GM18951 (cell line): ENCODE data around the gene BAIAP2.
"Not testable (repeated sequence)": the region's sequence is repeated elsewhere in the genome, so short reads cannot be mapped to it uniquely, and the experiment has no call there.

Experiments used
- POLR2A ChIP-seq: IDR thresholded peaks from 4 replicates; pipeline ENCODE4 v1.6.1; 2011; ENCODE audit warnings: mild to moderate bottlenecking; ENCODE audit not compliant: insufficient read length, insufficient read depth; ENCODE audit errors: extremely low read depth
- in situ Hi-C: fragments of 300-500 bp; cut with MboI; formaldehyde crosslinking; loops from one replicate; pipeline ENCODE4 v1.12.0; 2022; ENCODE audit warnings: low sequenced_read_pairs, mixed read lengths, inconsistent platforms; ENCODE audit not compliant: unreplicated experiment

The BAIAP2 gene

GRCh38 chr17:81142301-81143199 is 107.6 kb downstream of the BAIAP2 start:
- in situ Hi-C loops, result no loop called here
- TF ChIP-seq POLR2A, result no peak

- no peak for TF ChIP-seq POLR2A
- in situ Hi-C loops, result no loop called here
These were observed 108.2 kb downstream of the BAIAP2 start for GRCh38 chr17:81143200-81143527.

- in situ Hi-C loops, result no loop called here
- no peak for TF ChIP-seq POLR2A
These were observed 108.9 kb downstream of the BAIAP2 start for GRCh38 chr17:81143717-81144422.

- in situ Hi-C loops, result no loop called here
- no peak for TF ChIP-seq POLR2A
These were observed 109.5 kb downstream of the BAIAP2 start for GRCh38 chr17:81144423-81144781.

- in situ Hi-C loops, result not testable (repeated sequence)
These were observed 111.3 kb downstream of the BAIAP2 start for GRCh38 chr17:81146208-81146607.

- no peak for TF ChIP-seq POLR2A
- in situ Hi-C loops, result no loop called here
These were observed 112.8 kb downstream of the BAIAP2 start for GRCh38 chr17:81147701-81148100.

GRCh38 chr17:81148571-81148970 is 113.6 kb downstream of the BAIAP2 start:
- TF ChIP-seq POLR2A, result no peak
- in situ Hi-C loops, result no loop called here

- no peak for TF ChIP-seq POLR2A
- in situ Hi-C loops, result no loop called here
These were observed 114.1 kb downstream of the BAIAP2 start for GRCh38 chr17:81148986-81149533.

- no peak for TF ChIP-seq POLR2A
- in situ Hi-C loops, result no loop called here
These were observed 115.6 kb downstream of the BAIAP2 start for GRCh38 chr17:81150377-81151077.

- no peak for TF ChIP-seq POLR2A
- in situ Hi-C loops, result no loop called here
These were observed 116.3 kb downstream of the BAIAP2 start for GRCh38 chr17:81151278-81151677.

- in situ Hi-C loops, result no loop called here
- no peak for TF ChIP-seq POLR2A
These were observed 117.4 kb downstream of the BAIAP2 start for GRCh38 chr17:81152288-81152828.

GRCh38 chr17:81153340-81153803 is 118.4 kb downstream of the BAIAP2 start:
- TF ChIP-seq POLR2A, result no peak
- in situ Hi-C loops, result no loop called here

GRCh38 chr17:81154016-81154415 is 119.1 kb downstream of the BAIAP2 start:
- in situ Hi-C loops, result not testable (repeated sequence)
